ENCODE data around the gene FSD1L. TPM values are rescaled to one million over a fixed set of nuclear protein-coding genes. Genes with fewer than 3 reads are reported as not detected.

The FSD1L gene
- total RNA-seq, 1 experiment from 2014 or later = 5.5 TPM

DNA sequence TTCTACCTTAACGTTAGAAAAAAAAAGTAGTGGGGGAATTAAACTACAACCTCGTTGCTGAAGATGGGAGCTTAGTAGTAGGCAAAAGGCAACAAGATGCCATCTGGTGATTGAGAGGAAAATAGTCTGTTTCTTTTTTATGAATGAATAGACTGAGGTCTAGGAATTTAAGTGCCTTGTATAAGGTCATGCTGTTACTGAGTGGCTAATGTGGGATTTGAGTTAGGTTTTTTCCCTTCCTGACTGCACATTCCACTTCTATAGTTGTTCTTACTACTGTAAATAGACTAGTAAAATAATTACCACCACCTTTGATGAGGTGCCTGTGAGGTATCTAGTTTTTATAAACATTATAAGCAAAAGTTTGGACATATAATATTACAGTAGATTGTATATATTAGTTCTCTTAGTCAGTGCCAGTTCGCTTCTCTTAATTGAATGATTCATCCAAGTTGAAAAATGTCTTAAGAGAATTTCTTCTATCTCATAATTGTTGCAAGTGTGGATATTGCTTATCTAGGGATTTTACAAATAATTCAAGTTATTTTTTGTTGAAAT is 19.1 kb downstream of the FSD1L start:
- Mint-ChIP-seq H3K27ac (no peak overlapping the region), H3K4me3 (no peak overlapping the region), H3K36me3 (ENCODE audit: insufficient read depth in 1 of 3, low read depth in 3 of 3) (peaks cover 21 to 43% (median 39%) of the 10 kb centered on the region in 3 experiments), H3K27me3 (ENCODE audit: low read depth) (no peaks in the 10 kb centered on the region), H3K4me1 (no peaks in the 10 kb centered on the region), H3K9me3 (no peaks in the 10 kb centered on the region)
- Histone ChIP-seq H4K91ac (ENCODE audit: insufficient read length, low read depth, low read length) (no peak overlapping the region), H2BK15ac (ENCODE audit: low read depth, low read length) (no peak overlapping the region), H3K18ac (ENCODE audit: insufficient read length, low read depth, low read length) (no peak overlapping the region), H3K23me2 (ENCODE audit: insufficient read length, low read depth, low read length, poor library complexity, severe bottlenecking) (no peaks in the 10 kb centered on the region), H2BK12ac (ENCODE audit: insufficient read length, low read depth, low read length) (no peak overlapping the region), H2BK120ac (ENCODE audit: low read depth, low read length, poor library complexity, severe bottlenecking) (no peak overlapping the region), H3K79me1 (ENCODE audit: insufficient read depth, low read depth, low read length, poor library complexity, severe bottlenecking) (no peaks in the 10 kb centered on the region), H3T11ph (ENCODE audit: low read length) (no peak overlapping the region), H3K9ac (ENCODE audit: extremely low read depth, insufficient read length, low read length) (no peak overlapping the region), H3K56ac (ENCODE audit: insufficient read length, low read depth, low read length) (no peak overlapping the region), H2BK20ac (ENCODE audit: low read depth, low read length, poor library complexity, severe bottlenecking) (no peak overlapping the region), H3K79me2 (ENCODE audit: insufficient read depth, low read length) (no peaks in the 10 kb centered on the region), H3K4me1 (ENCODE audit: insufficient read depth, low read length) (no peaks in the 10 kb centered on the region), H2BK5ac (ENCODE audit: insufficient read length, low read length) (no peak overlapping the region), H3K27me3 (ENCODE audit: insufficient read depth, low read length) (no peaks in the 10 kb centered on the region), H3K14ac (ENCODE audit: insufficient read depth, low read length) (no peak overlapping the region), H4K5ac (ENCODE audit: insufficient read length, low read depth, low read length) (no peak overlapping the region), H3K27ac (ENCODE audit: insufficient read length, low read depth, low read length) (no peak overlapping the region), H2AFZ (ENCODE audit: low read length) (no peak overlapping the region), H3K23ac (ENCODE audit: insufficient read length, low read depth, low read length) (no peak overlapping the region), H3K4me2 (ENCODE audit: insufficient read depth, insufficient read length, low read length) (no peak overlapping the region), H3K9me3 (ENCODE audit: control insufficient read depth, low read depth, low read length) (no peaks in the 10 kb centered on the region), H3K4ac (ENCODE audit: low read depth, low read length) (no peak overlapping the region), H4K20me1 (ENCODE audit: control insufficient read depth, insufficient read depth, insufficient read length) (no peaks in the 10 kb centered on the region), H2AK5ac (ENCODE audit: insufficient read length, low read length) (no peak overlapping the region), H4K8ac (replicated peaks; ENCODE audit: insufficient read length, low read depth, low read length) (no peak overlapping the region)
- WGBS (ENCODE audit: extremely low coverage, insufficient read length, low lambda C conversion rate) = no CpG with 5 or more reads among the region's 3 CpGs
- TF ChIP-seq, protein P1, sequence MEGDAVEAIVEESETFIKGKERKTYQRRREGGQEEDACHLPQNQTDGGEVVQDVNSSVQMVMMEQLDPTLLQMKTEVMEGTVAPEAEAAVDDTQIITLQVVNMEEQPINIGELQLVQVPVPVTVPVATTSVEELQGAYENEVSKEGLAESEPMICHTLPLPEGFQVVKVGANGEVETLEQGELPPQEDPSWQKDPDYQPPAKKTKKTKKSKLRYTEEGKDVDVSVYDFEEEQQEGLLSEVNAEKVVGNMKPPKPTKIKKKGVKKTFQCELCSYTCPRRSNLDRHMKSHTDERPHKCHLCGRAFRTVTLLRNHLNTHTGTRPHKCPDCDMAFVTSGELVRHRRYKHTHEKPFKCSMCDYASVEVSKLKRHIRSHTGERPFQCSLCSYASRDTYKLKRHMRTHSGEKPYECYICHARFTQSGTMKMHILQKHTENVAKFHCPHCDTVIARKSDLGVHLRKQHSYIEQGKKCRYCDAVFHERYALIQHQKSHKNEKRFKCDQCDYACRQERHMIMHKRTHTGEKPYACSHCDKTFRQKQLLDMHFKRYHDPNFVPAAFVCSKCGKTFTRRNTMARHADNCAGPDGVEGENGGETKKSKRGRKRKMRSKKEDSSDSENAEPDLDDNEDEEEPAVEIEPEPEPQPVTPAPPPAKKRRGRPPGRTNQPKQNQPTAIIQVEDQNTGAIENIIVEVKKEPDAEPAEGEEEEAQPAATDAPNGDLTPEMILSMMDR (conservative IDR thresholded peaks at IDR 0.05) = no peak
- no peak for DNase-seq

Data from H9 (cell line).